COLO668 (cell line): ENCODE data around the gene HELZ2.
"Not testable (repeated sequence)": the region's sequence is repeated elsewhere in the genome, so short reads cannot be mapped to it uniquely, and the experiment has no call there.

Experiments
- DNase-seq: peaks from one replicate; lab custom pipeline; 2025; ENCODE audit not compliant: unreplicated experiment; lab: John Stamatoyannopoulos, UW

HELZ2 gene, protein sequence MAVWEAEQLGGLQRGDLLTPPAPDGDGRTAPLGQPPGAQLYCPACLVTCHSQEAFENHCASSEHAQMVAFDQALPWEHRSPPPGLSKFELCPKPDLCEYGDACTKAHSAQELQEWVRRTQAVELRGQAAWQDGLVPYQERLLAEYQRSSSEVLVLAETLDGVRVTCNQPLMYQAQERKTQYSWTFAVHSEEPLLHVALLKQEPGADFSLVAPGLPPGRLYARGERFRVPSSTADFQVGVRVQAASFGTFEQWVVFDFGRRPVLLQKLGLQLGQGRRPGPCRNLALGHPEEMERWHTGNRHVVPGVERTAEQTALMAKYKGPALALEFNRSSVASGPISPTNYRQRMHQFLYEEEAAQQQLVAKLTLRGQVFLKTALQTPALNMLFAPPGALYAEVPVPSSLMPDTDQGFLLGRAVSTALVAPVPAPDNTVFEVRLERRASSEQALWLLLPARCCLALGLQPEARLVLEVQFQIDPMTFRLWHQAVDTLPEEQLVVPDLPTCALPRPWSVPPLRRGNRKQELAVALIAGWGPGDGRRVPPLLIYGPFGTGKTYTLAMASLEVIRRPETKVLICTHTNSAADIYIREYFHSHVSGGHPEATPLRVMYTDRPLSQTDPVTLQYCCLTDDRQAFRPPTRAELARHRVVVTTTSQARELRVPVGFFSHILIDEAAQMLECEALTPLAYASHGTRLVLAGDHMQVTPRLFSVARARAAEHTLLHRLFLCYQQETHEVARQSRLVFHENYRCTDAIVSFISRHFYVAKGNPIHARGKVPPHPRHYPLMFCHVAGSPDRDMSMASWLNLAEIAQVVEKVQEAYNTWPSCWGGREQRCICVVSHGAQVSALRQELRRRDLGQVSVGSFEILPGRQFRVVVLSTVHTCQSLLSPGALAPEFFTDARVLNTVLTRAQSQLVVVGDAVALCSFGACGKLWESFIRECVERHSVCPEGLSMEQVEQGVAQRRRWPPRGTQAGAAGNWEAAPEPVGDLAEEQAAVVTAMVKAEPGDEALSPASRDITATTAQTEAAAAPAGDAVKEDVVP (N-terminal part only)

GRCh38 chr20:63574156-63574828 lies at the start of gene HELZ2:
Gene HELZ2, minus strand, starts transcription at chr20:63574239. Its CDS starts 1,854 bp downstream, at chr20:63572385.
- peak; percentile 77 for DNase-seq

GRCh38 chr20:63622732-63623131 lies 48.7 kb upstream of the HELZ2 start:
- DNase-seq = no peak

GRCh38 chr20:63622096-63622495 lies 48.1 kb upstream of the HELZ2 start:
- no peak for DNase-seq

DNA sequence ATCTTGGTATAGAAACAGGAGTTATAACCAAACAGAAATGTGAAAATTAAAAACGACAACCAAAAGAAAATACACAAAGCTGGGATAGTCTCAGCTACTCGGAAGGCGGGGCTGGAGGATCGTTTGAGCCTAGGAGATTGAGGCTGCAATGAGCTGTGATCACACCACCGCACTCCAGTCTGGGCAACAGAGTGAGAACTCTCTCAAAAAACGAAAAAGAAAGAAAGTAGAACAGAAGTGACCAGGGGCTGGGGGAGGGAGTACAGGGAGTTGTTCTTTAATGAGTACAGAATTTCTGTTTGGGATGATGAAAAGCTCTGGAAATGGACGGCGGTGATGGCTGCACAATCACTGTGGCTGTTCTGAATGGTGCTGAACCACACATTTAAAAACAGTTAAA lies 47.0 kb upstream of the HELZ2 start:
- DNase-seq = no peak

DNA sequence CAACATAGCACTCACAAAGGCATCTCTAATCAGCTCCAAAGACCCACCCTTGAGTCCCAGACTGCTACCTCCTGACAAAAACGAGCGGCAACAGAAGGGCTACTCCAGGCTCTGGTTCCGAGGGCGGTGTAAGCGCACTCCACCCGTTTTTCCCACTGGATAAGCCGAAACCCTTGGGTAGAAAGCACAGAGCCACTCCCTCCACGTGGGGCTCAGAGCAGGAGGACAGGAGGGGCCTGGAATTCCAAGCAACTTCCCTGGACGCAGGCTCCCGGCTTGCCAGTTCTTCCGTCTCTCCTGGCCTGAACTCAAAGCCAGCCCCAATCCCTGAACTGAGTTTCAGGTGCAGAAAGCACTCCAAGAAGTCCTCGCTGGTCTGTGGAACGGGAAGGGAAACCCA lies 45.5 kb upstream of the HELZ2 start:
- DNase-seq = no peak

- no peak for DNase-seq
Measured at GRCh38 chr20:63619086-63619485, 45.0 kb upstream of the HELZ2 start.

DNA sequence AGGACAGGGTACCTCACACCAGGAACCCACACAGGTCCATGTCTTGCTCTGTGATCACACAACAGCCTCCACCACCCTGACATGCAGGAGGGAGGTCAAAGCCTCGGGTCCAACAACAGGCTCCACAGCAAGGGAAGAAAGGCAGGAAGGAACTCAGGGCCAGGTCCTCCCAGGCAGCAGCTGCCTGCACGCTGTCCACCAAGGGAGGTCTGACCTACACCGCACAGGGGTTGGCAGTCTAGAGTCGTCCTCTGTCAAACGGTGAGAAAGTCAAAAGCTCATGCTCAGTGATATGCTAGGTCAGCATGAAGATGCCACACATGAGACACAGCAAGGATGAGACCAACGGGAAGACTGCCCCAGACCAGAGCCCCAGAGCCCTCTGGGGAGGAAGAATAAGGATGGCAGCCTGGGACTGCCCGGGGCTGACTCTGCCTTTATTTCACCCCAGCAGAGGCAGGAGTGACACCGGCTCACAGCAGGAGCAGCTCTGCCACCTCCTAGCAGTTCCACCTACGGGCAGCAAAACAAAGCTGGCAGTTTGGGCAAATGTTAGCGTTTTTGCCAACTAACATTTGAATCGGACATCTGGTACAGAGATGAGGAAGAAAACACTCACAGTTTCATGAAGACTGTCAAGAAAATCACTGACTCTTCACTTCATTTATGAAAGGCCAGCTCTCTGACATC lies 44.4 kb upstream of the HELZ2 start:
- DNase-seq = no peak

DNA sequence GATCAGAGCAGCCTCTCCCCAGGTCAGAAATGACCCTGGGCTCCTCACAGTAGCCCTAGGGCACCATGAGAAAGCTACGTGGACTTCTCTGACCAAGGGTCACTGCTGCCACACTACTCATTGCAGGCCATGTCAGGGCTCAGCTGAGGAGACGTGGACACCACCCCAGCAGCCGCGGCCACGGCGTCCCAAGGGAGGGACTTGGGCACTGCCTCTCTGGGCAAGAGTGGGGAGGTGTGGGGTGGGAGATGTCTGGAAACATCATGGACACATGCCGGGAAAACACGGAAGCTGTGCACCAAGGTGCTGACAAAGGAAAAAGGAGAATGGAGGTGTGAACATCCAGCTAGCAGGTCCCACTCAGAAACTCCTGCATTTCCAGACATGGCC lies 43.8 kb upstream of the HELZ2 start:
- no peak for DNase-seq

DNA sequence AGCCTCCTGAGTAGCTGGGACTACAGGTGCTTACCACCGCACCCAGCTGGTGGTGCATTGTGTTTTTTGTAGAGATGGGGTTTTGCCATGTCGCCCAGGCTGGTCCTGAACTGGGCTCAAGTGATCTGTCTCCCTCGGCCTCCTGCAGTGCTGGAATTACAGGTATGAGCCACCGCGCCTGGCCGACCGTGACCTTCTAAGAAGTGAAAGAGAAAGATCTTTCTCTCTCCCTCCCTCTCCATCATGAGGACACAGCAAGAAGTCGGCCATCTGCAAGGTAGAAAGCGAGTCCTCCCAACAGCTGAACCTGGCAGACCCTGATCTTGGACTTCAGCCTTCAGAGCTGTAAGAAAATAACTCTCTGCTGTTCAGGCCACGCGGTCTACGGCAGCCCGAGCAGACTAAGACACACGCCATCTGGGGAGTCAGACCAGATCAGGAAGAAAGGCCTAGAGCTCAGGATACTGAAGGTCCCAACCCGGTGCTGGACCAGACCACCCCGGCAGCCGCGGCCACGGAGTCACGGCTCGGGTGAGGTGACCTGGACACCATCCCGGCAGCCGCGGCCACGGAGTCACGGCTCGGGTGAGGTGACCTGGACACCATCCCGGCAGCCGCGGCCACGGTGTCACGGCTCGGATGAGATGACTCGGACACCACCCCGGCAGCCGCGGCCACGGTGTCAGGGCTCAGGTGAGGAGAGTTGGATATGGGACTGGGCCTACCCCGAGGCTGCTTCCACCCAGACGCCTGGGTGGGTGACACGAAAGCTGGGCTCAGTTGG lies 43.2 kb upstream of the HELZ2 start:
- DNase-seq = no peak

DNA sequence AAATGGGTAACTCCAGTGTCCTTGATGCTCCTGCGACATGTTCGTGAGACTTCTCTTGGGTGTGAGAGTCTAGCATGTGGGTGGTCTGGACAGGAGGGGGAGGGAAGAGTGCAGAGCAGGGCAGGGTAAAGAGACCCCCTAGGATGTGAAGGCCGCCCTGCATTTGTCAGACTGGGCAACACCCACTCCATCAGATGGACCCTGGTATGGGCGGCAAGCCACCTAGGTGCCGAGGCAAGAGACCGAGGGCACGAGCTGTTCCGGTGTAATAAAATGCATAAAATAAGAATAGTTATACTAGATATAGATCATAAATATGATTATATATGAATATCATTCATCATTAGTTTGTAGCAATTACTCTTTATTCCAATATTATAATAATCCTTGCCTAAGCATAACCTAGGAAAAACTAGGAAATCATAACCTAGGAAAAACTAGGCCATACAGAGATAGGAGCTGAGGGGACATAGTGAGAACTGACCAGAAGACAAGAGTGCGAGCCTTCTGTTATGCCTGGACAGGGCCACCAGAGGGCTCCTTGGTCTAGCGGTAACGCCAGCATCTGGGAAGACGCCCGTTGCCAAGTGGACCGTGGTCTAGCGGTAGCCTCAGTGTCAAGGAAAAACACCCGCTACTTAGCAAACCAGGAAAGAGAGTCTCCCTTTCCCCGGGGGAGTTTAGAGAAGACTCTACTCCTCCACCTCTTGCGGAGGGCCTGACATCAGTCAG lies 40.0 kb upstream of the HELZ2 start:
- not testable (repeated sequence) for DNase-seq

DNA sequence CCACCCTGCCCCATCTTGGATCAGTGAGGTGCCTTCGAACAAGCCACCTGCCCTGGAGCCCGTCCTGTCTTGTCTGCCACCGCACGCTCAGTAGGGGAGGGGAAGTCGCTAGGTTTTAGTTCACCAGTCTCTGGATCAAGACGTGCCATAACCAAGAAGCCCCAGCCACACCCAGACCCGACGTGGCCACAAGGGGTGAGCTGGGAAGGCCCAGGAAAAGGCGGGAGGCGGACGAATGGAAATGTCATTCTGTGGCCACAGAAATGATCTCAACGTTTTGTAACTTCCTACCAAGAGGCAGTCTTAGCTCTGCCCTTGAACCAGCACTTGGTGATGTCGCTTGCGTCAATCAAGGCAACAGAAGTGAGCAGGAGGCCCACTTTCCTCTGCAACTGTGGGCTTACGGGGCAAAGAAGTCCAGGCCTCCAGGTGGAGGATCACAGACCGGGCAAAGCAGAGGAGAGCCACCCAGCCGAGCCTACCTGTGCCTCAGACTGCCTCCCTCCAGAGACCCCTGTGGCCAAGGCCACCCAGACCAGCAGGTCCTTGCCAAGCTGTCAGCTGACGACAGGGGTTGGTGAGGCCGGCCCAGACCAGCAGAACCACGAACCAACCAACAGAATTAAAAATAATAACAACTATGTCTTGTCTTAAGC lies 38.4 kb upstream of the HELZ2 start:
- DNase-seq = no peak

- DNase-seq = no peak
Measured at GRCh38 chr20:63611646-63612045, 37.6 kb upstream of the HELZ2 start.

GRCh38 chr20:63610581-63611435 lies 36.8 kb upstream of the HELZ2 start:
- DNase-seq = no peak

DNA sequence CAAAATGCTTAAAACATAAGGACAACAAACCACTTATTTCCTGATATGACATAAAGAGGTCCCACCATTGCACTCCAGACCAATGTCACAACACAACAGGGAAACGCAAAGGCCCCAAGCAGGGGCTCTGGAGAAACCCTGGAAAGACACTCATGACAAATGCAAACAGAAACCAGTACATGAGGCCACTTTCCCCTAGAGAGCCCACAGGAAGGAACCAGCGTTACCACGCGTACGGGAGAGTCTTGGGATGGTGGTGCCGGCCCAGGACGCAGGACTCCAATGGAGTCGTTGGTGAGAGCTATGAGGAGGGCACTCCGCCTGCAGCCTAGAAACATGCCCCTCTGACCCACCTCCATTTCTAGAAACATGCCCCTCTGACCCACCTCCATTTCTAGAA lies 32.6 kb upstream of the HELZ2 start:
- no peak for DNase-seq

DNA sequence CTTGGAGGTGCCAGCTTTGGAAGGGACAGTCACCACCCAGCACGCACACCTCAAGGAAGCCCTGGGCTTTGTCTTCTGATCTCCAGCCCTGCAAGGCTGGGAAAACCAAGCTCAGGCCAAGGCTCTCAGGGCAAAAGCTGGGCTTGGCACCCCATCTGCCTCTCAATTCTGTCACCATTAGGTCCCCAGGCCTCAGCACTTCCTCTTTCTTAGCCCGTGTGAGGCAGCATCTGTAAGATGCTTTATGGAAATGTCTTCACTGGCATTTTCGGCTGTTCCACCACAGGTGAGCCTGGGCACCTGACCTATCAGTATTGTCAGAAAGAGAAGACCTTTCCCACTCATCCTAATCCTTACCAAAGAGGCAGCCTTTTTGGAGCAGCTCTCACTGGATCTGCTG lies 28.3 kb upstream of the HELZ2 start:
- DNase-seq = no peak

GRCh38 chr20:63601679-63602078 lies 27.6 kb upstream of the HELZ2 start:
- not testable (repeated sequence) for DNase-seq

DNA sequence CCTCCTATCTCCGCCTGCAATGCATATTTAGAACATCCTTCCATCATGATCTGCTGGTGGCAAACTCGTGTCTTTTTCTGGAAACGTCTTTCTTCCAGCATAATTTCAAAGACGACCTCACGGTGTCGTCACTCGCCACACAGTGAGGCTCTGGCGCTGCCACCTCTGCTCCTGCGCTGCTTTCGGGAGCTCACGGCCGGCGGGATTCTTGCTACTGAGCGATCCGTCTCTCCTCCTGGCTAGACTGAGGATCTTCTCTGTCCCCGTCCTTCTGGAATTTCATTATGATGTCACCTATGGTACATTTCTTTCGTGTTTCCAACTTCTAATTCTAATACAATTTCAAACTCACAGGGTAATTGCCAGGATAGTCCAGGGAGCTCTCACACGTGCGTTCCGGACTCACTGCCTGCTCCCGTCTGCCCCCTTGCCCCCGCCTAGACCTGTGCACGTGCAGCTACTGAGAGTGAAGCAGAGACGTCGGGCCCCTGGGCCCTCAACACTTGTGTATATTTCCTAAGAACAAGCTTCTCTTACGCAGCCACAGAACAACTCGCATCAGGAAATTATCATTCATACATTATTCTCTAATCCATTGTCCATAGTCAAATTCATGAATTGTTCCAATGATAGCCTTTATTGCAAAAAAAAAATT lies 25.5 kb upstream of the HELZ2 start:
- no peak for DNase-seq
